GM19452 (cell line): ENCODE data around the gene ALKBH4.
"Not testable (repeated sequence)": the region's sequence is repeated elsewhere in the genome, so short reads cannot be mapped to it uniquely, and the experiment has no call there.

Experiments used
- ATAC-seq: cut with Tn5 transposase; IDR thresholded peaks from one replicate; pipeline ENCODE4 v1.9.1; 2021; ENCODE audit not compliant: unreplicated experiment

ALKBH4 gene

DNA sequence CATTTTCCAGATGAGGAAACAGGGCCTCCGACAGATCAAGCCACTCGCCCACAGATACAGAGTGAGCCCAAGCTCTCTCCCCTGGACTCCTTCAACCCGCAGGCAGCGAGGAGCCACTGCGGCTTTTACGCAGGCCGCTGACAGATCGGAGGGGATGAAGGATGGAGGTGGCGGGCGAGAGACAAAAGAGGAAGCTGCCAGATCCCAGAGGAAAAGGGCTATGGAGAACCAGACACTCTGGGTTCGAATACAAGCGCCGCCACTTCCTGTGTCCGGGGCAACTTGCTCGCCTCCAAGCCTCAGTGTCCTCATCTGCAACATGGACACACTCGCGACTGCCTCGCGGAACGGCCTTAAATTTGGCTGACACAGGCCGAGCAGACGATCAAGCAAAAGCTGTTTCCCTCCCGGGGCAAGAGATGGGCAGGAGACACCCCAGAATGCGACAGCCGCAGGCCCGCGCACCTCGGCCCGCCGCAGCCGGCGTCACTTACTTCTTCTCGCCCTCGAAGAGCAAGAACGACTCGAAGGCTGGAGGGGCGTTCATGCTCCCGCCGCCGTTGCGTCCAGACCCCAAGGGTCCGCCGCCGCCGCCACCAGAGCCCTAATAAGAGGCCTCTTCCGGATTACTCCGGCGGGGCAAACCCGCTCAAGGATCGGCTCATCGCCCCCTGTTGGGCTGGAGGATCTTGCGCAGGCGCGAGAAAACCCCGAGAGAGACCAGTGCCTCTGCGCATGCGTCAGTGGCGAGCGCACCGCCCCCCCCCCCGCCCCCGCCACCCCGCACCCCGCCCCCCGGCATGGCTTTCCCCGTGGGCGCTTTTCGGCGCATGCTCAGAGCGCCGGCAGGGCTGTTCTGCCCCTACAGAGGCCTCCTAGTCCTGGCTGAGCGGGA, 13.9 kb upstream of the ALKBH4 start, which contains the start of gene POLR2J:
Gene POLR2J, minus strand, starts transcription at position 609 of the 895 bp plus-strand sequence. Its CDS starts 62 bp downstream, at position 547.
- ATAC-seq, result peak; percentile 82

DNA sequence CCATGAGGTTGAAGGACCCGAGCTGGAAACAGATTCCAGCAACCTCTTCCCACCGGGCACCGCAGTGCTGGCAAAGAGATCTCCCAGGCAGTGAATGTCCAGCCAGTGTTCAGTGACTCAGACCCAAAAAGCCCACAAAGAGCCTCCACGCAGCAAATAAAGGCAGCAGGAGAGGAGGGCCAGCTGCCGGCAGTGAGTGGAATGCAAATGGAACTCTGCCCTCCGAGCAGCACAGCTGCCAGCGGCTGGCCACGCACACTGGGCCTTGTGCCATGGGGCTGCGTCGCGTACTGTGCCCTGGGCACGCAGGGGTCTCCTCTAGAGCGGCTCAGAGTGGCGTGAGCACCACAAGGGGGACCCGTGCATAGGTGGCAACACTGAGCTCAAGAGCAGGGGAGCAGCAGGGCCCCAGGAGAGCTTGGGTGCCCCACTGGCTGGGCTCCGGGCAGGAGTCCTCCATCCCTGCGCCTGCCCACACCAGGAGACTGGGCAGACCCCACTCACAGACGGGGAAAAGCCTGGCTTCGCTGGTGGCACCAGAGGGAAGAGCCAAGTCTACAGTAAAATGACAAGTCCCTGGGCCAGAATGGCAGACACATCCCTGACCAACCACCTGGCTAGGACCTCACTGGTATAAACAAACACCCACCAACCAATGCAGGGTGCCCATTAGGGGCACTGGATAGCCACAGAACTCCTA, 10.2 kb upstream of the ALKBH4 start:
- not testable (repeated sequence) for ATAC-seq

DNA sequence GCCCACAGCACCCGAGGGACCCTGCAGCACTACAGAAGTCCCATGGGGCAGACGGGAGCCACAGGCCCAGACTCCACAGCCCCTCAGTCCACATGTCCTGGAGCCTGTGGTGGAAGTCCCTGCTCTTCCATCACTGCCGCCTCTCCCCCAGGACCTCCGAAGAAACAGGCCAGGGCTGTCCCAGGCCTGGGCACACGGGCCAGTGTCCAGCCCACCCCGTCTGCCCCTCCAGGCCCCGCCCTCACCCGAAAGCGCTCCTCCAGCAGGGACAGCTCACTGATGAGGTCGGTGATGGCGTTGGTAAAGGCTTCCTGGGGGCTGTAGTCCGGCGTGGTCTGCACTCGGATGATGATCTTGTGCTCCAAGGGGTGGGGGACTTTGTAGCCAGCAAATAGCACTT, 9.5 kb upstream of the ALKBH4 start:
- not testable (repeated sequence) for ATAC-seq

DNA sequence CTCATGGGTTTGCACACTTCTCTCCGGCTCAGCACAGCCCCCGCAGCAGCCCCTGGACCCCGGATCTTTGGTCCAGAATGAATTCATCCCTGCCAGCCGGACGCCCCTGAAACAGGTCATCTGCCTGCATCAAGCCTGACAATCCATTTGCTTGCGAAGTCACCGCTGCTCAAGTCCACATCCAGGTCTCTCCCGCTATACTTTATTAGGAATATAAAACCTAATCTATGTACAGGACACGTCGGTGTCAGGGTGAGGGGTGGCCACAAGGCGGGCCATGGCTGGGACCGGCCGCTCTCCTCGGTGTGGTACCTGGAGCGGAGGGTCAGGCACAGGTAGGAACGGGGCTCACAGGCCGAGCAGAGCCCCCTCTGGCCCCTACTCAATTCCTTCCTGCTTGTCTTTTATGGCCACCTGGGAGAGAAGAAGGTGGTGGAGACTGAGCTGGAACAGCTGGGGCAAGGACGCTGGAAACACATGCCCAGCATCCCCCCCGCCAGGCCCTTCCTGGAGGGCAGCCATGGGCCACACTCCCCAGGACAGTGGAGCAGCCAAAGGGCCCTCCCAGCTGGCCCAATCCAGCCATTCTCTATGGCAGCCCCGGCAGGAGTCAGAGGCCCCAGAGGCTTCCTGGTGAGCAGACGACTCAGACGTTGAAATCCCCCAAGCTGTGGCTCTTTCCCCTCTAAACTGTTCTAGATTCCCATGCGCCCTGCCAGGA, 8.8 kb upstream of the ALKBH4 start:
- no peak for ATAC-seq

DNA sequence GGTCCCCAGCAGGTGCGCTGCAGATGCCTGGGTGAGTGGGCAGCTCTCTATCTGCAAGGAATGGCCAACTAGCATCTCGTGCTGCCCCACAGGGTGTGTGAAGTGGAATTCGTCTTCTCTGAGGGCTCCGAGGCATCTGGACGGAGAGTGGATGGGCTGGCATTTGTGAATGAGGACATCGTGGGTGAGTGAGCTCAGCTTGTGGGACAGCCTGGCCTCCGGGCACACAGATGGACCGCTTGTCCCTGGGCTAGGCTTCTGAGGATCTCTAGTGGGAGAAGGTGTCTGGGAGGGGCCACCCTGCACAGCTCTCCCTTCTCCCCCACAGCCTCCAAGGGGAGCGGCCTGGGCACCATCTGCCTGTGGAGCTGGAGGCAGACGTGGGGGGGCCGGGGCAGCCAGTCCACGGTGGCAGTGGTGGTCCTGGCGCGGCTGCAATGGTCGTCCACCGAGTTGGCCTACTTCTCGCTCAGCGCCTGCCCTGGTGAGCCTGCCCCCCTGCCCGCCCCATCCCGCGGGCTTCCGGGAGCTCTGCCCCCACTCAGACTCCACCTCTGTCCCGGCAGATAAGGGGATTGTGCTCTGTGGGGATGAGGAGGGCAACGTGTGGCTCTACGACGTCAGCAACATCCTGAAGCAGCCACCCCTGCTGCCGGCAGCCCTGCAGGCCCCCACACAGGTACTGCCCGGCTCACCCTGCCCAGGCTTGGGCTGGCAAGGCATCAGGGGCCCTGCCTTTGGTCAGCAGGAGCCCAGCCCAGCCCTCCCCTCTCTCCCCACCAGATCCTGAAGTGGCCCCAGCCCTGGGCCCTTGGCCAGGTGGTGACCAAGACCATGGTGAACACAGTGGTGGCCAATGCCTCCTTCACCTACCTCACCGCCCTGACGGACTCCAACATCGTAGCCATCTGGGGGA, 7.7 kb upstream of the ALKBH4 start:
- ATAC-seq, result no peak

DNA sequence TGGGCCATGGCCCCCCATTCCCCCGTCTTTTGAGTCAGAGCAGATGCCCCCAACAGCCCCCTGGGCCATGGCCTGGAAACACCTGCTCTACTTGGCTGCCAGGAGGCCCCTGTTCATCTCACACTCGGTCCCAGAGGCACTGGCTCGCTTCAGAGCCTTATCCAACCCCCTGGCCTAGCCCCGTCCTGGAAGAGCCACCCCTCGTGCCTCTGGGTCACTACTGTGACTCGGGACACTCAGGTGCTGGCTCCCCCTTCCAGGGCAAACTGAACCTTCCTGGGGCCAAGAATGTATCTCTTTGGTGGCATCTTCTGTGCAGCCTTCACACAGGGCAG, 7.1 kb upstream of the ALKBH4 start:
- no peak for ATAC-seq

DNA sequence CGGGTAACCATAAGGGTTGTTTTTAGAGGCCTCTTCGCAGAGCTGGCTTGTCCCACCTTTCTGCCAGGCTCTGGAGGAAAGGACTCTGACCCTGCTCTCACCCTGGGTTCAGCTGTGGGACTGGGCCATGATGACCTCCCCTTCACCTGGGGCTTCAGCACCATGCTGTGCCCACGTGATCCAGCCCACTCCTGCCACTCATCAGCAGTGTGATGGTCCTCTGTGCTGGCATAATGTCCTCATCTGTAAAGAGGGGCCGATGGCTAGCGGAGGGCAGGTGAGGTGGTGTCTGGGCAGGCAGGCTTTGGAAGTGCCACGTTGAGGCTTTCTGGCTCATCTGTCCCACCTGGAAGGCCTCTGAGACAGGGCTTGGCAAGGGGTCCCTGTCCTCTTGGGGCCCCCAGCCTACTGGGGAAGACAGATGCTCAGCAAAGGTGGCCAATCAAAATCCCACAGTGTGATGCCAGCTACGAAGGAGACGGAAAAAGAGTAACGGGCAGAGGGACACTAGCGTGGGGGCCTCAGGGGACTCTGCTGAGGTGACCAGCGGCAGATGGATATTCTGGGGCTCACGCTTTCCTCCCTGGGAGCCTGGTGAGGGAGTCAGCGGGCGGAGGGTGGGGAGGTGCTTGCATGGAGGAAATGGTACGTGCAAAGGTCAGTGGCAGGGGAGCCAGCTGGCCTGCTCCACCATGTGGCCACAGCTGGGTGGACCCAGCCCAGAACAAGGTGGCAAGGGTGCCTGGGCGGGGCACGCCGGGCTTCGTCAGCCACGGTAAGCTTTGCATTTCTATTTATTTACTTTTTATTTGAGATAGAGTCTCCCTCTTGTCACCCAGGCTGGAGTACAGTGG, 5.5 kb upstream of the ALKBH4 start:
- no peak for ATAC-seq

DNA sequence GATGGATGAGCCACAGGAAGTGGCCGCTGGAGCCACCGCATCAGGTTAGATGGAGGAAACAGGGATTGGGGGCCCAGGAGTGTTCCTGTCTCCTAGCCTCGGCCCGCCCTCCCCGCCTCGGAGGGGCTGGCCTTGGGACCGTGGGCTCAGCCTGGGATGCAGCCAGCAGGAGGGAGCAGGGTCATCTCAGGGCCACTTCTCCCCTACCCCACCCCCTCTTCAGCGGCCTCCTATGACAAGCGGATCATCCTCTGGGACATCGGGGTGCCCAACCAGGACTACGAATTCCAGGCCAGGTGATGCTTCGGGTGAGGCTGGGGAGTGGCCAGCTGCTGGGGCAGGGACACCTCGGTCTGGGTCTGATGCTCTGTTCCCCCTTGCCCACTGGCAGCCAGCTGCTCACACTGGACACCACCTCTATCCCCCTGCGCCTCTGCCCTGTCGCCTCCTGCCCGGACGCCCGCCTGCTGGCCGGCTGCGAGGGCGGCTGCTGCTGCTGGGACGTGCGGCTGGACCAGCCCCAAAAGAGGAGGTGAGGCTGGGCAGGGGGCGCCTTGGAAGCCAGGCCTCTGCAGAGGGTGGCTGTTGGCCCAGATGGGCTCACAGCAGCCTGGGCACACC, 4.8 kb upstream of the ALKBH4 start:
- no peak for ATAC-seq

DNA sequence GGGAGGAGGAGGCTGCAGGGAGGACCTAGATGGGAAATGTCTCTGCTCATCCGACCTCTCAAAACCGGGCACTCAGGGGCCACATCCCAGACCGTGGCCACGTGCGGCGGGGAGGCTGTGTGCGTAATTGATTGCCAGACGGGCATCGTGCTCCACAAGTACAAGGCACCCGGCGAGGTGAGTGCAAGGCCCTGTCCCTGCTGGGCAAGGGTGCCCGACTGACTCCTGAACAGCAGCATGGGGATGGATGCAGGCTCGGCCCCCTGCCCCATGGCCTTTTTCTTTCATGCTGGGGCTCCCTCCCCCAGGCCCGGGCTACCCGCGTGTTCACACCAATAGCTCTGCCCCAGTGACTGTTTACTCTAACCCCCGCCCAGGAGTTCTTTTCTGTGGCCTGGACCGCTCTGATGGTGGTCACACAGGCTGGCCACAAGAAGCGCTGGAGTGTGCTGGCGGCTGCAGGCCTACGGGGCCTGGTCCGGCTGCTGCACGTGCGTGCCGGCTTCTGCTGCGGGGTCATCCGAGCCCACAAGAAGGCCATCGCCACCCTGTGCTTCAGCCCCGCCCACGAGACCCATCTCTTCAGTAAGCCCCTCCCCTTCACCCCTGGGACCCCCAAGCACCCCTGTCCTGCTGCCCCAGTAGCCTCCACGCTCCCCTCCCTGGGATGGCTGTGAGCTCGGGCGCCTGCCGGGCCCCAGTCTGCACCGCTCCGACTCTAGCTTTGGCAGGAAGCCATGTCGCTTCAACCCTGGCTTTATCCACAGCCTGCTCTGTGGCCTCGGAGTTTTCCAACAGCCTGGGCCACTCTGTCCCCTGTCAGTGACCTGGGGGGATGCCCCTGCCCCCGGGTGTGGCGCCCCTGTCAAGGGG, 4.1 kb upstream of the ALKBH4 start:
- ATAC-seq, result no peak

DNA sequence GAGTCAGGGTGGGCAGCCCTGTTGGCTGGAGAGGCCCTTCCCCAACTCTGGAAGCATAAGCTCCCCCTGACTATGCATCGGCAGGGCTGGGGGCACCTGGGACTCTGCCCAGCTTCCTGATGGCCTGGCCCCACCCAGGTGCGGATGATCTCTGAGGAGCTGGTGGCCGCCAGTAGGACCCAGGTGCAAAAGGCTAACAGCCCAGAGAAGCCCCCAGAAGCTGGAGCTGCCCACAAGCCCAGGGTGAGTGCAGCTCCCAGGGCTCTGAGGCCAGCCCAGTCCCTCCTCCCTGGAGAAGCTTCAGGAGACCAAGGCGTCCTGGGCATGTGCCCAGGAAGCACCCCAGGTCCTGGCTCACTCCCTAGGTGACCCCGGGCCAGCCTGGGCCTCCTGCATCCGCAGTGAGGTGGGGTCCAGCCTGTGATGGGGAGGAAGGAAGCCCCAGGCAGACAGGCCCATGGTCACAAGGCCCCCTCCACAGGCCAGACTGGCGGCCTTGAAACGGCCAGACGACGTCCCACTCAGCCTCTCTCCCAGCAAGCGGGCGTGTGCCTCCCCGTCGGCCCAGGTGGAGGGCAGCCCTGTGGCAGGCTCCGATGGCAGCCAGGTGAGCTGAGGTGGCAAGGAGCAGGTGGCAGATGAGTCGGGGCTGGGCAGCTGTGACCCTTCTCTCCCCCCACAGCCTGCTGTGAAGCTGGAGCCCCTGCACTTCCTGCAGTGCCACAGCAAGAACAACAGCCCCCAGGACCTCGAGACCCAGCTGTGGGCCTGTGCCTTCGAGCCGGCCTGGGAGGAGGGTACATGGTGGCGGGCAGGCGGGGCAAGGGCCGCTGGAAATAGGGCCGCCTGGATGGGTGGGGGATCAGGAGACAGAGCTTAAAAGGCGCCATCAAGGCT, 3.2 kb upstream of the ALKBH4 start:
- no peak for ATAC-seq

DNA sequence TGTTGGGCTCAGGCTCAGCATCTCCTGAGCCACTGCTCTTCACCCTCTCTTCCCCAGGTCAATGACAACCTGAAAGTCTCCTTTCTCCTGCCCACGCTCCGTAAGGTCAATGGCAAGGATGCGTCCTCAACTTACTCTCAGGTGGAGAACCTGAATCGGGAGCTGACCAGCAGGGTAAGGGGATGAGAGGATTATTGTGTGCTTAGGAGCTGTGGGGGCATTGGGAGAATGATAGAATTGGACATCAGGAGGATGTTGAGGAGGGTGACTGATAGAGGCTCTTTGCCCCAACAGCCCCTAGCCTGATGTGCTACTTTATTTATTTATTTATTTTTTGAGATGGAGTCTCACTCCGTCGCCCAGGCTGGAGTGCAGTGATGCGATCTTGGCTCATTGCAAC, 1.4 kb upstream of the ALKBH4 start:
- no peak for ATAC-seq

DNA sequence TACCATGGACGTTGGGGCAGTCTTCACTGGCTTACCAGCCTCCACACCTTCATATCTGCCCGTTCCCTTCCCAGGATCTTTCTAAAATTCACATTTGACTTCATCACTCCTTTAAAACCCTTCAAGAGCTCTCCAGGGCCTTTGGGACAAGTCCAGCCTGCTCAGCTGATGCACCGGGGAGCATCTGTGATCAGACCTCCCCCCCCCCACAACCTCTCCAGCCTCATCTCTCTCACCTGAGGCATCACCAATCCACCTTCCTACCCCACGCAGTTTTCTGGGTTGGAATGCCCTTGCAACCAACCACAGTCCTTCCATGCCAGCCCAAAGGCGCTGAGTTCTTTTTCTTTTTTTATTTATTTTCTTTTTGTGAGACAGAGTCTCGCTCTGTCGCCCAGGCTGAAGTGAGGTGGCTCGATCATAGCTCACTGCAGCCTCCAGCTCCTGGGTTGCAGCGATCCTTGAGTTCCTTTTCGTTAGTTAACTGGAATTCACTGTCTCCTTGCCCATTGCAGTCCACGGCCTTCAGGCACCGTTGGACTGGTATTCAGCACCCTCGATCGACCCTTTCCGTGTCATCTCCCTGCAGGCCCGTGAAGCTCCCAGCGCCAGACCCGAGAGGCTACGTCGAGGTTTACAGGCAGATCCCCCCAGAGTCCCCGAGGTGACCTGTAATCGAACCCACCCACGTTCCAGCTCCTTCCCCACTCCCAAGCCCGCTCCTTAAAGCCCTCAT, 654 bp downstream of the ALKBH4 start:
- ATAC-seq, result no peak

DNA sequence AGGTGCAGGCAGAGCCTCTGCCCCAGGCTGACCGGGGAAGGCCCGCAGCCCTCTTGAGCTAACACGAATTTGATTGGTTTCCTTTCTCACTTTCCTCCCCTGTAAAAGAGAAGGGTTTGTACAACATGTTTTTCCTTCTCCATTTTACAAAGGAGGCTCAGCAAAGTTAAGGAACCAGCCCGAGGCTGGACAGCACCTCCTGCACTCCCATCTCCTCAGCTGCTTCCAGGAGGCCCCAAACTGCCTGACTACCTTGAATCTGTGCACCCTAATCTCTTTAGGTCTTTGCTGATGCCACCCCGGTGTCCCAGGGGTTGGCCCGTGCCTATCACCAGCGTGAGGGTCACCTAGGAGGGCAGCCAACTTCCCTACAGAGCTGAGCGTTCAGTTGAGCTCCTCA, 4.2 kb downstream of the ALKBH4 start:
- no peak for ATAC-seq

DNA sequence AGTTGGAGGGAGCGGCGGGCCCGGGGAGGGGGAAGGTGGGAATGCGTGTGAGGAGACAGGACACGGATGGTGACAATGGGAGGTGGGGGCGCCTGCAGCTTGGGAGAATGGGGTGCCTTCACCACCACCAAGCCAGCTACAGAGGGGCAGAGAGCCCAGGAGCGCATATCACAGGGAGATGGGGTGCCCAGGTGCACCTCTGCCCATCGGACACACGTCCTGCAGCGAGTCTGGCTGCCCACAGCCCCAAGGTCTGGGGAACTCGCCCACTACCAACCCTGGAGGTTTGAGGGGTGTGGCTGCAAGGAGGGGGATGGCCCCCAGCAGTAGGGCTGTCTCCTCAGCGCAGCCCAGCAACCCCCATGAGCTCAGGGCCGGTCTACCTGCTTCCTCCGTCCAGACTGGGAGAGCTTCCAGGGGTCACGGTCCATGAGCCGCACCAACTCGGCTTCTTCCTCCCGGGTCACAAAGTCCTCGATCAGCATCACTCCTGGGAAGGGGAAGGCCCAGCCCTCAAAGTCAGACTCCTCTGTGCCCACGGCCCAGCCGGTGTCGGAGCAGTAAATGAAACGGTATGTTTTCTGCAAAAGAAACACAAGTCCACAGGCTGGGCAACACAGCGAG, 5.3 kb downstream of the ALKBH4 start:
- ATAC-seq, result no peak

DNA sequence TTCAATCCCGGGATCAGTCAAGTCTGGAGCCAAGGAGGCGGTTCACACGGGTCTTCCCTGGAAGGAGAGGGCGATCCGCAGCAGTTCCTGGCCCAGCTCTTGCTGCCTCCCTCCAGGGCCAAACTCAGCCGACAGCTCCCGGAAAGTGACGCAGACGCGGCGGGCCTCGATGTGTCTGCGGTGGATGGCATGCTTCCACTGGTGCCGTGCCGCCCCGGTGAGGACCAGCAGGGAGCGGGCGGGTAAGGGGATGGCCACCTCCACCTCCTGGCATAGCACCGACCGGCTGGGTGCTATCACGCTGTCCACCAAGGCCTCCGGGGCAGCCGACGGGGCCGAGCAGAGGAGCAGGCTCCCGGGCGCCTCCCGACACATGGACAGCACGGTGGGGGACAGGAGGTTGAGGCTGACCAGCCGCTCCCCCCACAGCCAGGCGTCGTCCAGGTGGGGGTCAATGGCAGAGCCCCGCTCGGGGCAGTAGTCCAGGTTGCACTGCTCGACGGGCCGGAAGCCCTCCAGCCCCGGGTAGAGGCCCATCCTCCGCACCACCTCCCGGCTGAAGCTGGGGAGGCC, 7.2 kb downstream of the ALKBH4 start:
- ATAC-seq, result no peak

DNA sequence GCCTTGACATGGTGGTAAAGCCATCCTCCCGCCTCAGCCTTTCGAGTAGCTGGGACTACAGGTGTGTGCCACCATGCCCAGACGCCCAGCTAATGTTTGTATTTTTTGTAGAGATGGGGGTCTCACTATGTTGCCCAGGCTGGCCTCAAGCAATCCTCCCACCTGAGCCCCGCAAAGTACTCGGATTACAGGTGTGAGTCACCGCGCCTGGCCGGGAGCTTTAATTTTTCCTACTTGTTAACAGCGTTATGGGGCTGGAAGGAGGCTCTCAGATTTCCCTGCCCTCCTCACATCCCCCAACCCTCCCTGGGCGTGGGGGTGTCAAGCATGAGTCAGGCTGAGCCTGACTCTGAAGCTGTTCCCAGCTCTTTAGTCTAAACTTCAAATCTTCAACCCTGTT, 8.3 kb downstream of the ALKBH4 start:
- ATAC-seq, result no peak
